ENCODE results near the gene PAX5.

DNA sequence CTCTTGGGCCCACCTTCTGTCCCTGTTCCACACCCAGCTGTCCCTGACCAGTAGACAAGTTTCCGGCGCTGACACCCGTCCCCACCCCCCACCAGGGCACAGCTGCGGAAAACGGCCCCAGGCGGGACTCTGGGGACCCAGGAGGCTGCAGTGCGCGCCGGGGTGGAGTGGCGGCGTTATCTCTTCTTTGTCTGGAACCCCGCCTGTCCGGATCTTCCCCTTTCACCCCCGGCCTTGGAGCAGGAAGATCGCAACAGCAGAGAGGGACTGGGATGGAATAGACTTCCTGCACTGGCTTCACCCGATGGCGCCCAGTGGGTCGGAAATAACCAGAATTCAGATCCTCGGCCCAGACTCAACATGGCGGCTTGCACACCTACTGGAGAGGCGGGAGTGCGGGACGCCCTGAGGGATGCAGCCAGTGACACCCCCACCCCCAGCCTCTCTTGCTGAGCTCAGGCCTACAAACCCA is 4.7 kb downstream of the PAX5 start:
- TF ChIP-seq, protein P1, sequence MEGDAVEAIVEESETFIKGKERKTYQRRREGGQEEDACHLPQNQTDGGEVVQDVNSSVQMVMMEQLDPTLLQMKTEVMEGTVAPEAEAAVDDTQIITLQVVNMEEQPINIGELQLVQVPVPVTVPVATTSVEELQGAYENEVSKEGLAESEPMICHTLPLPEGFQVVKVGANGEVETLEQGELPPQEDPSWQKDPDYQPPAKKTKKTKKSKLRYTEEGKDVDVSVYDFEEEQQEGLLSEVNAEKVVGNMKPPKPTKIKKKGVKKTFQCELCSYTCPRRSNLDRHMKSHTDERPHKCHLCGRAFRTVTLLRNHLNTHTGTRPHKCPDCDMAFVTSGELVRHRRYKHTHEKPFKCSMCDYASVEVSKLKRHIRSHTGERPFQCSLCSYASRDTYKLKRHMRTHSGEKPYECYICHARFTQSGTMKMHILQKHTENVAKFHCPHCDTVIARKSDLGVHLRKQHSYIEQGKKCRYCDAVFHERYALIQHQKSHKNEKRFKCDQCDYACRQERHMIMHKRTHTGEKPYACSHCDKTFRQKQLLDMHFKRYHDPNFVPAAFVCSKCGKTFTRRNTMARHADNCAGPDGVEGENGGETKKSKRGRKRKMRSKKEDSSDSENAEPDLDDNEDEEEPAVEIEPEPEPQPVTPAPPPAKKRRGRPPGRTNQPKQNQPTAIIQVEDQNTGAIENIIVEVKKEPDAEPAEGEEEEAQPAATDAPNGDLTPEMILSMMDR (IDR thresholded peaks at IDR 0.05; ENCODE audit: poor library complexity, severe bottlenecking), result no peak
- TF ChIP-seq, protein P2, sequence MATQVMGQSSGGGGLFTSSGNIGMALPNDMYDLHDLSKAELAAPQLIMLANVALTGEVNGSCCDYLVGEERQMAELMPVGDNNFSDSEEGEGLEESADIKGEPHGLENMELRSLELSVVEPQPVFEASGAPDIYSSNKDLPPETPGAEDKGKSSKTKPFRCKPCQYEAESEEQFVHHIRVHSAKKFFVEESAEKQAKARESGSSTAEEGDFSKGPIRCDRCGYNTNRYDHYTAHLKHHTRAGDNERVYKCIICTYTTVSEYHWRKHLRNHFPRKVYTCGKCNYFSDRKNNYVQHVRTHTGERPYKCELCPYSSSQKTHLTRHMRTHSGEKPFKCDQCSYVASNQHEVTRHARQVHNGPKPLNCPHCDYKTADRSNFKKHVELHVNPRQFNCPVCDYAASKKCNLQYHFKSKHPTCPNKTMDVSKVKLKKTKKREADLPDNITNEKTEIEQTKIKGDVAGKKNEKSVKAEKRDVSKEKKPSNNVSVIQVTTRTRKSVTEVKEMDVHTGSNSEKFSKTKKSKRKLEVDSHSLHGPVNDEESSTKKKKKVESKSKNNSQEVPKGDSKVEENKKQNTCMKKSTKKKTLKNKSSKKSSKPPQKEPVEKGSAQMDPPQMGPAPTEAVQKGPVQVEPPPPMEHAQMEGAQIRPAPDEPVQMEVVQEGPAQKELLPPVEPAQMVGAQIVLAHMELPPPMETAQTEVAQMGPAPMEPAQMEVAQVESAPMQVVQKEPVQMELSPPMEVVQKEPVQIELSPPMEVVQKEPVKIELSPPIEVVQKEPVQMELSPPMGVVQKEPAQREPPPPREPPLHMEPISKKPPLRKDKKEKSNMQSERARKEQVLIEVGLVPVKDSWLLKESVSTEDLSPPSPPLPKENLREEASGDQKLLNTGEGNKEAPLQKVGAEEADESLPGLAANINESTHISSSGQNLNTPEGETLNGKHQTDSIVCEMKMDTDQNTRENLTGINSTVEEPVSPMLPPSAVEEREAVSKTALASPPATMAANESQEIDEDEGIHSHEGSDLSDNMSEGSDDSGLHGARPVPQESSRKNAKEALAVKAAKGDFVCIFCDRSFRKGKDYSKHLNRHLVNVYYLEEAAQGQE (IDR thresholded peaks at IDR 0.05; ENCODE audit: borderline replicate concordance), result no peak
- no peak for TF ChIP-seq SMC3 (conservative IDR thresholded peaks at IDR 0.05; ENCODE audit: poor library complexity)
- no peak for TF ChIP-seq EP300 (conservative IDR thresholded peaks at IDR 0.05; ENCODE audit: poor library complexity, severe bottlenecking)
- TF ChIP-seq POLR2AphosphoS5 (IDR thresholded peaks at IDR 0.05), result no peak
- no peak for TF ChIP-seq EZH2 (IDR thresholded peaks at IDR 0.05; ENCODE audit: borderline replicate concordance, insufficient read depth, low read length, poor library complexity, severe bottlenecking)
- no peak for TF ChIP-seq RAD21 (conservative IDR thresholded peaks at IDR 0.05)
- TF ChIP-seq TAF1 (IDR thresholded peaks at IDR 0.05; ENCODE audit: low read depth), result no peak
